ENCODE results near the gene TUSC2.

DNA sequence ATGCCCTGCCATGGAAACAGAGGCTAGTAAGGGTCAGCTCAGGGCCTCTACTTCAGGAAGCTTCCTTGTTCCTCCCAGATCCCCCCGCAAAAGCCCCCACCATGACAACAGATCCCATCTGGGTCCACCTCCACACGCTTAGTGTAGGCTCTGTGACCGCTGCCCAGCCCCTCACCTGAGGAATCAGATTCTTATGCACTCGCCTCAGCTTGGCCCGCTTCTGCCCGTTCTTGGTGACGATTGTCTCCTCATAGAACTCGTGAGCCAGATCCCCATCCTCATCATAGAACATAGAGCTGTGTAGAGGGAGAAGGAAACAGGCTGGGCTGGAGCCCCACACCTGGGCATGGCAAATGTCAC is 1.9 kb downstream of the TUSC2 start:
- TF ChIP-seq POLR2A (IDR thresholded peaks at IDR 0.05; ENCODE audit: low read length) (no peak), GATA1 (IDR thresholded peaks at IDR 0.05; ENCODE audit: low read depth, low read length) (no peak)

Data from erythroblast (primary cell).